Neural progenitor cell (in vitro differentiated cells): ENCODE results near the gene PLXNC1.

Experiments used
- CTCF ChIP-seq: fragments of 200-600 bp; sonication (generic); IDR thresholded peaks from 2 replicates; pipeline ENCODE4 v1.5.1; 2017; ENCODE audit warnings: antibody characterized with exemption, mild to moderate bottlenecking
- EZH2 ChIP-seq: fragments of 200-600 bp; sonication (generic); IDR thresholded peaks from 2 replicates; pipeline ENCODE4 v1.6.1; 2017; ENCODE audit warnings: antibody characterized with exemption, mild to moderate bottlenecking, moderate library complexity
- EZH2phosphoT487 ChIP-seq: fragments of 200-600 bp; sonication (generic); IDR thresholded peaks from 2 replicates; pipeline ENCODE4 v1.6.1; 2017; ENCODE audit warnings: antibody characterized with exemption

DNA sequence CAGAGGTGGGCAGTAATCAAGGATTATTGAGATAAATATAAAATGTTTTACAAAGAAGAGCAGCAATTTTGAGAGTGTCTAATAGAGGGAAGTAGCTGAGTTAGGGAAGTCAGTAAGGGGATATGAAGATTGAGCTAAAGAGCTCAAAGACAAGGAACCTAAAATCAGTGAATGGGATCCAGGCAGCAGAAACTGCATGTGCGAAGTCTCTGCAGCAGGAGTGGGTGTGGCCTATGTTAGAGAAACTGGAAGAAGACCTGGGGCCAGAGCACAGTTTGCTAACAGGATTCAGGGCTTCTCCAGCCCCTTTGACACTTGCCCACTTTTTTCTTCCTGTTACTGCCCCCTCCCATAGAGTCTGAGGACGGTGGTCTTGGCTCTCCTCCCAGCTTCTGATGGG is 36.3 kb upstream of the PLXNC1 start:
- TF ChIP-seq EZH2 (no peak), CTCF (no peak), EZH2phosphoT487 (no peak)
